GM19035 (cell line): ENCODE measurements around the gene MAP2K5.
A peak's percentile ranks its signal among the peaks of the same experiment; 100 is the strongest.

Experiments
- ATAC-seq: cut with Tn5 transposase; IDR thresholded peaks from one replicate; pipeline ENCODE4 v1.9.1; 2021; ENCODE audit not compliant: unreplicated experiment

The MAP2K5 gene

DNA sequence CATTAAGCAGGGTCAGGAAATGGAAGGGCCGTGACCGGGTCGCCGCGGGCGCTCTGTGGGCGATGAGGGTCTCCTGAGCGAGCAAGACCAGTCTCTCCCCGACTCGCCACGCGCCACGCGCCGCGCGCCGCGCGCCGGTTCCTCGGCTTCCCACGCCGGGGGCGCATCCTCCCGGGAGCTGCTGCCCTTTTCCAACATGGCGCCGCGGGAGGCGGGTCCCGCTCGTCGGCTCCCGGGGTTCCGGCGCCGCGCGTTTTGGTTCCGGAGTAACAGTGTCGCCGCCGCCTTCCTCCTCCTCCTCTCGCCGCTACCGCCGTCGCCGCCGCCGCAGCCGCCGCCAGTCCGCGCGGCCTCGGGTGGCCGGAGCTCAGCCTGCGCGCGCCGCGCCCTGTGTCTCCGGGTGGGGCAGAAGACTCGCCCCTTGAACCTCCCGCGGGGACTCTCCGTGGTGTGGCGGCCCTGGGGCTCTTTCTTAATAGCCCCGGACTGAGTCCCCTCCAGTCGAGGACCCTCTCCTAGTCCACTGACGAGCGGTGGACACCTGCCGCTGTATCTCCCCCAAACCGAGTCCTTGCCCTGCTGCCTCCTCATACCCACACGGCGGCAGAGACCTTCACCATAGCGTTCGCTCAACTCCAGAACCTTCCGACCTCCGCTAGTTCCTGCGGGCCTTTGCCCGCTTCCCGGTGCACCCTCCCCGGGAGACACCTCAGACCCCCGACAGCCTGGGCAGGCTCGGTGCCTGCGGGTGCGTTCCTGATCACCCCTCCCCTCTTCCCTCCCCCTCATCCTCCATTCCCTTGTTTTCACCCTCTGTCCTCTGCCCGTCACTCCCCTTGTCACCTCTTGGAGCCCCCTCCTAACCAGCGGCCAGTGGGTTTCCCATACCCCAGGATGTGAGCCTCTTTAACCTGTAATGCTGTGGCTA lies at the start of gene MAP2K5:
TSS of gene MAP2K5 (plus strand) at position 284 of the 928 bp plus-strand sequence. CDS start at position 917, 633 bp downstream.
- peak; percentile 60 for ATAC-seq

DNA sequence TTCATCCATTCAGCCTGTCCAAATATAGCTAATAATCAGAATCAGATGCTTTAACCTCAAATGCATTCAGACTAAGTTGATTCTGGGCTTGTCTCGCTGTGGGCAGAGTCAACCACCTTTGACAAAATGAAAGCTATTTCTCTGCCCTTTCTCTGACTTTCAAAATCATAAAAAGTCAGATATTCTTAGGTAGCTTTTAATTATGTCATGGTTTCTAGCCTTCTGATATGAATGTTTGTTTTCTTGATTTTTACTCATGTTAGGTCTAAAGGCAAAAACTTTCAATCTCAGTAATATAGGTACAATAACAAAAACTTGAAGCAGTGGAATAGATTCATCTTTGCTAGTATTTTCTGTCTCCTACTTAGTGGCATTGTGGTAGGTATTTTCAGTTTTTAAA lies 46.9 kb upstream of the MAP2K5 start:
- ATAC-seq = no peak

DNA sequence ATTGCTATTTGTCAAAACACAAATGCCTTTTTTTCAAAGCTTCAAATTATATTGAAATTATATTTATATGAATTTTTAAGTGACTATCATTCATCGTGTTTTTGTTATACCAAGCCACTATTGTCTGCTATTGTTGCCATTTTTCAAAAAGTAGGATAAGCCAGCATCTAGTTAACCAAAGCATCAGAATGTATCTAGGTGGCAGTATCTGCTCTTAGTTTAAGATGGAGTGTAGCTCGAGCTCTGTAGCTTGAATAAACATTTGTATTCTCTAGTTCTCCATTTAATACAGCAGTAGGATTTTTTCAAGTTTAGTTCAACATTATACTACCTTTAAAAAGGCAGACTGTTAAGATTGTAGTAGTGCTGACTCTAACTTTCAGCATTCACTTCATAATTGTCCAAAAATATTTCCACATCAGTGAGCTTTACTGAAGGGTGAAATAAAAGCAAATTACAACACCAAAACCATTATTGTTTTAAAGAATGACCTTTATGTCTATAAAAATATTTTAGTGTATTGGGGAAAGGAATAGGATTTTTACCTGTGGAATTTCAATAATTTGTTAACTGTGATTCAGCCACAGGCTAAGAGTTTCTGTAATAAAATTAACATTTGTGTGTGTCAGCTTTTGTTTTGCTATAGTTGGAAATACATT lies 41.2 kb upstream of the MAP2K5 start:
- ATAC-seq = no peak

DNA sequence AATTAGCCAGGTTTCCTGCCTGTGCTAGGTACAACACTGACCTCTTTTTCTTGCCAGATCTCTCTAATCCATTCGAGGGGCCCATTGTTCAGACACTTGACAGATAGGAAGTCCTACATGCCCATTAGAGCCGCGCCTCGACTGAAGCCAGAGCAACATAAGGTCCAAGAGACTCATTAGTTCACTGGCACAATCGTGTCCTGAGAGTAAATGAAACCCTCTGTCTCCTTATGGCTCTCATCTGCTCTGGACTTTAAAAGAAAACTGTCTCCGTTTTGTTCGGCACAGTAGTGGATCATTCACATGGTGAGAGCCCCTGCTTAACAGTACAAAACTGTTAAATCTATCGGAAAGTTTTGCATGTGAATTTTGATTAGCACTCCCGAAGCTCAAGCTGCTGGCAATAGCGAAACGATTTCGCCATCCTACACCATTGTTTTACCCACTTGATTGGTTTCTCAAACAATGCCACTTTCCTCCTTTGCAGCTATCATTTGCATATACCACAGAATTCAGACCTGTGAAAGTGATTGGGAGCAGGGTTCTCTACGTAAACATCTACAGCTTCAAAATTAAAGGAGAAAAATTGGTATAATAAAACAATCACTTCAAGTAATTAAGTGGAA lies 40.6 kb upstream of the MAP2K5 start:
- no peak for ATAC-seq

DNA sequence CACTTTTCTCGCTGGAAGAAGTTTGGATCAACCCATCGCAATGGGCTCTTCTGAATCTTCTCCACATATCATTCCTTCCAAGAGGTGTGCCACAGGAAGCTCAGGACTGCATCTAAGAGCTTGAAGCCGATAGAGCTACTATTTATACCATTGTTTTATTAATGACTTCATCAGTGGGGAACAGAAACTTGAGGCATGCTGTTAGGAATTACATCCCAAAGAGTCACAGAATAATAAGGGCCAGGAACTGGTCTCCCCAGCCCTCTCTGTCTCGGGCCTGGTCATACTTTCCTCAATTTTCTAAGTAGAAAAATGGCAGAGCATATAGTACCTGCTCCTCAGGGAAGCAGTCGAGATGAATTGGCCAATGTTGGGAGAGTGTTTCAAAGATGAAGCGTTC lies 38.4 kb upstream of the MAP2K5 start:
- no peak for ATAC-seq

DNA sequence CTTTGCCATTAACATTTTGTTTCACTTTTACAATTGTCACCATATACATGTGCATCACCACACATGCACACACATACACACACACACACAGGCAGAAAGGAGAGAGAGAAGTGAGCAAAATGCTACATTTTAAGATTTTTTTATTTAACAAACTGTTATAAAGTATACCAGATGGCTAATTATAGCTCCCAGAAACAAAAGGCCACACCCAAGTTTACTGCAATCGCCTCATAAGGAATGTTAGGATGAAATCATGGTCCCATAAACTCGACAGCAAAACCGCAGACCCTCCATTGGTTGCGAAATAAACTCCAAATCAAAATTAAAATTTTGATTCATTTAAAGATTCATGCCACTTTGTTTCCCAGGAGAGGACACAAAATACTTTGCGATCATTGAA lies 37.7 kb upstream of the MAP2K5 start:
- ATAC-seq = no peak

DNA sequence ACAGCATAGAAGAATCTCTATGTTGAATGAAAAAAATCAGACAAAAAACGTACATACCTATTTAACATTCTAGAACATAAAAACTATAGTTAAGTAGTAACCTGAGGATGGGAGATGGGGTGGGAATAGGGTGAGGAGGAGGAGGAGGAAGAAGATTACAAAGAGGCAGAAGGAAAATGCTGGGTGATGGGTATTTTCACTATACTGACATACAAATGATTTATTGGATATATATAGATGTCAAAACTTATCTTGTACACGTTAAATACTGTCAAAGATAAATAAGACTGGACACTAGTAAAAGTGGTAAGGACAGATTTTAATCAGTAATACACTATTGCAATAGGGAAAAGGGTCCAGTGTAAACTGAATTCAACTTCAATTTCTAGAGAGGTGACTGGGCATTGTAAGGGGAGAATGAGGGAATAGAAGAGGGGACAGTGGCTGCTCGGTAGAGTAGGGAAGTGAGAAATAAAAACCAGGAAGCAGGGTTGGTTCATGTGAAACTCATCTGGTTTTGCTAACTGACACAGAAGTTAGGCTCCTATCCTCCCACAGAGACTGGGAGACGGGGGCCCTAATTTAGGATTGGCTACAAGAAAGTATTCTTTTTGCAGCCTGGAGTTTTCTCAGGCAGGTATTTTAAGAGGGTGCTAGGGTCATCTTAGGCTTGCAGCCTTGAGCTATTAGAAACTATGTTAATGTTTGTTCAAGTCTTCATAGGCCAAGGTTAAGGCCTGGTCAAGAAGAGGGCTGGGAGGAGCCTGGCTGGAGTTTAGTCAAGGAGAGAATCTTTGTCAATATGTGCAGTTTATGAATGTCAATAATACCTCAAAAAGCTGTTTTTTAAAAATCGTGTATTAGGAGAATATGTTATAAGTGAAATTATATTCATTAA lies 36.6 kb upstream of the MAP2K5 start:
- no peak for ATAC-seq

DNA sequence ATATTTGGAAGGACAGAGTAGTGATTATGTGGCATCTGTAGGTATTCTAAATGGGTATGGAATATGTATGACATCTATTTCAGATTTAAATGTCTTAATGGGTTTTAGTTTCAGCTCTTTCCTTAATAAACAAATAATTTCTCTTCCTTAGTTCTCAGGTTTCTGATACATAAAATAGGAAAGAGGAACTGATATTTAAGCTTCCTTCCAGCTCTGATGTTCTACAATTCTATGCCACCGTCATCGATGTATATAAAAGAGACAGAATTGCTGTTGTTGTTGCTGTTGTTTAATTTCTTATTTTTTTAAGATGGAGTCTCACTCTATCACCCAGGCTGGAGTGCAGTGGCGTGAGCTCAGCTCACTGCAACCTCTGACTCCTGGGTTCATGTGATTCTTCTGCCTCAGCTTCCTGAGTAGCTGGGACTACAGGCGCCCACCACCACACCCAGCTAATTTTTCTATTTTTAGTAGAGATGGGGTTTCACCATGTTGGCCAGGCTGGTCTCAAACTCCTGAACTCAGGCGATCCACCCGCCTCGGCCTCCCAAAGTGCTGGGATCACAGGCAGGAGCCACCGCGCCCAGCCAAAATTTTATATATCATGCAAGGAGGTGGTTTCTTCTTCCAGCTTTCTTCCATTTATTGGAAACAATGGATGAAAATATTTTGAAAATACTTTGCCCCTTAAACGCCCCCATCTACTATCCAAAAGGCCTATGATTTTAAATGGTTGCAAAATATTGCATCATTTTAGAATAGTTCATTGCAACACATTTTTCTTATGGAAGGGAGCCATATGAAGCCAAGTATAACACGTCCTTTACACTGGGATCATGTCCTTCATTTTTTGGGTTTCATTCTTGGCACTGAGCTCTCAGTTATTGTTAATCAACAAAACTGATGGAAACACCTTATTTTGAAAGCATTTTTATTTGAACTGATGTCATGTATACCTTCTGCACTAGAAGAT lies 35.4 kb upstream of the MAP2K5 start:
- no peak for ATAC-seq

DNA sequence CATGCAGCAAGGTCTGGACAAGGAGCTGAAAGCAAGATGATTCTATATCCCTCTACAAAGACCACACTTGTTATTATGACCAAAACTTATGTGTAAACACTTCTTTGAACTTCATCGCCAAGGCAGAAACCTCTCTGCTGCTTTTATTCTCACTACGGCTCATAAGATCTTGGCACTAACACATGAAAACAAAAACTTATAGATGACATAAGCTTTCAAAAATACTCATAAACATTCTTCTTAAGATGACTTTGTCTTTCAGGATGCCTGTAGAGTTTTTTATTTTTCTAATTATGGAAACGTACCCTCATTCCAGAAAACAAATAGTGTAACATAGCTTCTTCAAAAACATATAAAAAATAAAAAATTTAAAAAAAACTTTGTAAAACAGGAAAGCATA lies 34.1 kb upstream of the MAP2K5 start:
- no peak for ATAC-seq

DNA sequence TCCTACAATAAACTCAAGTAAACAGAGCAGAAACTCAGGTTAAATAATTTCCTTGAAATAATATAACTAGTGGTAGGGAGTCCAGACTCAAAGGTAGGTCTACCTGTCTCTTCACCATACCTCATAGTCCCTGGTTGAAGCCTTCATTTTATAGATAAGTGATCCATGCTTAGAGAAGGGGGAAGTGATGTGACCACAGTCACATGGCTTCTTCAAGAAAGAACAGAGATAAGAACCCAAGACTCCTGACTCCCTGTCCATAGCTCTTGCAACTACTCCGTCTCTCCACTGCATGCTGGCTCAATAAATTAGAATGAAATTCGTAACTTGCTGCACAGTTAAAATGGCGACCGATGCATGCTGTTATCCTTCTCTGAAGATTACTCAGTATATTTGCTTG lies 32.6 kb upstream of the MAP2K5 start:
- no peak for ATAC-seq

DNA sequence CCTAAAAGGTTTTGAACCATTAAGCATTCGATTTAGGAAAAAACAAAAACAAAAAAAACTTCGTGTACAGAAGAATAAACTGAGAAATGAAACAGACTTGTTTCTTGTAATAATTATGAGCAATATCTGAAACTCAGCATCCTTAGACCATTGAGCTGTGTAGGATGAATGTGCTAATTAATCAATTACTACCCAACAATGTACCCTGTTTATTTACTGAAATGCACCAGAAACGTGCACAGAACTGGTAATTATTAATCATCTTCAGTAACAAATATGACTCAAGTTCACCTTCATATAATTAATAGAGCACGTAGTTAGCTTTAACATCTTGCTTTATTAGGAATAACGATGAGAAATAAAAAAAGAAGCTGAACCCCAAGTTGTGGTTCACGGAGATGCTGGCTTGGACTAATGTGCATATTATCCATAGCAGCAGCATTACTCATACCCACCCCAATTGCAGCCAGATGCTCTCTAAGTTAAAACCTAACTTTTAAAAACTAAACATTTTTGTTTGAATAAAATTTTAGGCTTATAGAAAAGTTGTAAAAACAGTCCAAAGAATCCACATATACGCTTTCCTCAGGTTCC lies 31.8 kb upstream of the MAP2K5 start:
- no peak for ATAC-seq

DNA sequence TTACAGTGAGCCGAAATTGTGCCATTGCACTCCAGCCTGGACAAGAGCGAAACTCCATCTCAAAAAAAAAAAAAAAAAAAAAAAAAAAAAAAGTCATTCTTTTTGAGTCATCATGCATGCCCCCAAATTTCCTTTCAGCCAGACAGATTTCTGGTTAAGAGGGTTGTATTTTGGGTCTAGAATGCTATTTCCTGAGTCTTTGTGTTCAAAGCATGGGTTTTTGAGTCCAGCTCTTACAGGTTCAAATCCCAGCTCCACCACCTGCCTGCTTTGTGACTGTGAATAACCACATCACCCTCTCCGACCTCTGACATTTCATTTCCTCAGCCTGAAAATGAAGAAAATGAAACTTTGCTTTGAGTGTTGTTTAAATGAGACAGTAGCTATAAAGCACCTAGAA lies 30.9 kb upstream of the MAP2K5 start:
- ATAC-seq = no peak

DNA sequence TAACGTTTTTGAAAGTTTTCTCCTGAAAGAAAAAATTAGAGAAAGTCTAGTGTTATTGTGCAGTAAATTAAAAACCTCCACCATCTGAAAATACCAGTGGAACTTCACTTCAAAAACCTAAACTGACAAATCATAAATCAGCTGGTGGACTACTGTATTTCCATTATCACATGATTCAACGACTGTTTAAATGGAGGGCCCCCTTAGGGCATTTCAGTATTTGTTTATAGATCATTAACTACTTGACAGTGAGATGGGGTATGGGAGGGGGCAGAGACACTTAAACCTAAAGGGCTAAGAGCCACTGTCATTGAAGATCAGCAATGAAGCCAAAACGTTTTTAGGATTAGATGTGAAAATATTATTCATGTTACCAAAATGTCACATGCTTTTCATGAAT lies 30.4 kb upstream of the MAP2K5 start:
- no peak for ATAC-seq

DNA sequence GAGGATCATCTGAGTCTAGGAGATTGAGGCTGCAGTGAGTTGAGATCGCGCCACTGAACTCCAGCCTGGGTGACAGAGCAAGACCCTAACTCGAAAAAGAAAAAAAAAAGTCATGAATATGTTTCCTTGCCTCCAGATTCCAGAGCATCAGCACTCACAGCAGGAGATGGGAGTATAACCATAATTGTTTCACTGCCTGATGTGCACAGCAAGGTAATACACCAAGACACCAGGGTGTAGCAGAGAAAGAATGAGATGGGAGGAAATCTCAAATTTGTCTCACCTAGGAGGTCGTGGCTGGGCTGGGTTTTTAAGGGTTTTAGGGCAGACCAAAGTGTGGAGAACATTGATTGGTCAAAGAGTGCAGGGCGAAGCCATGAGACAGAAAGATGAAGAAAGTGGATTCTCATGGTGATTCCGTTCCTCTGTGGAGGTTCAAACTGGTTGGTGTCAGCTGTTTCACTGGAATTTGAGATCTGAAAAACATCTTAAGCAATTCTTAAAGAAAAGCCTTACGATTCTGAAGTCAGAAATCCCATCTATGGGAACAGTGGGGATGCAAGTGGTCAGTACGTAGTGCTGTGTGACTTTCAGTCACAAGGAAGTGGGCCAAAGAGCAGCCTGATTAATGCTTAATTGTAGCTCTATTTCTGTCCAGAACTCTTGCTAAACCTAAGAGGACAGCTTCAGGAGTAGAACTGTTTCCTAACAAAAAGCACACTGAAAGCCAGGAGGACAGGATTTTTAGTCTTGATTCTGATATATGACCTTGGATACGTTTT lies 29.4 kb upstream of the MAP2K5 start:
- ATAC-seq = no peak

DNA sequence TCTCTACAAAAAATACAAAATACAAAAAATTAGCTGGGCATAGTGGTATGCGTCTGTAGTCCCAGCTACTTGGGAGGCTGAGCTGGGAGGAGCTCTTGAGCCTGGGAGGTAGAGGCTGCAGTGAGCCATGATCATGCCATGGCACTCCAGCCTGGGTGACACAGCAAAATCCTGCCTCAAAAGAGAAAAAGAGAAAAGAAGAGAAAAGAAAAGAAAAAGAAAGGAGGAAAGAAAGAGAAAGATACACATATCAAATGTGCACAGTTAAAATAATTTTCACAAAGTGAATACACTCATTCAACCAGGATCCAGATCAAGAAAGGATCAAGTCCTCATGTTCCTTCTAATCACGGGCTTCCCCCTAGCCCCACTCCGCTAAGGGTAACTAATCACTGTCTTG lies 27.4 kb upstream of the MAP2K5 start:
- ATAC-seq = no peak

DNA sequence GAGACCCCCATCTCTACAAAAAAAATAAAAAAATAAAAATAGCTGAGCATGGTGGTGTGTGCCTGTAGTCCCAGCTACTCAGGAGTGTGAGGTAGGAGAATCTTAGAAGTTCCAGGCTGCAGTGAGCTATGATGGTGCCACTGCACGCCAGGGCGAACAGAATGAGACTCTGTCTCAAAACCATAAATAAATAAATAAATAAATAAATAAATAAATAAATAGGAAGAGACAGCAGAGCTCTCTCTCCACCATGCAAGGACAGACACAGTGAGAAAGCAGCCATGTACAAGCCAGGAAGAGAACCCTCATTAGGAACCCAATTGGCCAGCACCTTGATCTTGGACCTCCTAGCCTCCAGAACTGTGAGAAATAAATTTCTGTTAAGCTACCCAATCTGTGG lies 26.9 kb upstream of the MAP2K5 start:
- ATAC-seq = no peak

DNA sequence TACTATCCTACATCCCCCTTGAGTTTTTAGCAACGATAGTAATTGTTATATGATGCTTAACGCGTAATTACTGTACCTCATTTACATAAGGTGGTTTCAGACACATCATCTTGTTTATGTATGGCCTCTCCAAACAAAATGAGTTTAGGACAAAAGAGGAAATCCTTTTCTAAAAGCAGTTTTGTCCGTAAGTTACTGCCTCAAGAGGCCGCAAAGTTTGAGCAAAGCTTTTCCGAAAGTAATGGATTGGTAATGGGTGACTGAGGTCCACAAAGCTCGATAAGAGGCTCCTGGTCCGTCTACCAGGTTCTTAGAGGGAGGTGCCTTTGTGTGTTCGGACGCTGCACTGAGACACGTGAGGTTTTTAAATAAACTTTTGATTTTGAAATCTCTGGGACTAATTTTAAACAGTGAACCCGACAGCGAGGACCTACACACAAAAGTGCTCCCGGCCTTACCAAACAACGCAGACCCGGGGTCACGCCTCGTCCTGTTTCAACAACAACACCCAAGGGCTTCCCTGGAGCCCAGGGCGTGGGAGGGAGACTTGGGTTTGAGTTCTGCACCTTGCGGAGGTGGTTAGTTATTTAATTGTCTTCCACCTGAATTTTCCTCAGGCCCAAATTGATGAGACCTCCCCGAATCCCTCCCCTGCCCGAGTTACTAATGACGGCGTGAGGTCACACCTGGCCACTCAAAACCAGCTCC lies 22.0 kb upstream of the MAP2K5 start:
- no peak for ATAC-seq
